ENCODE data around the gene SAP25.

SAP25 gene

GRCh38 chr7:100568896-100569844 is 4.5 kb downstream of the SAP25 start:
- TF ChIP-seq, protein P1, sequence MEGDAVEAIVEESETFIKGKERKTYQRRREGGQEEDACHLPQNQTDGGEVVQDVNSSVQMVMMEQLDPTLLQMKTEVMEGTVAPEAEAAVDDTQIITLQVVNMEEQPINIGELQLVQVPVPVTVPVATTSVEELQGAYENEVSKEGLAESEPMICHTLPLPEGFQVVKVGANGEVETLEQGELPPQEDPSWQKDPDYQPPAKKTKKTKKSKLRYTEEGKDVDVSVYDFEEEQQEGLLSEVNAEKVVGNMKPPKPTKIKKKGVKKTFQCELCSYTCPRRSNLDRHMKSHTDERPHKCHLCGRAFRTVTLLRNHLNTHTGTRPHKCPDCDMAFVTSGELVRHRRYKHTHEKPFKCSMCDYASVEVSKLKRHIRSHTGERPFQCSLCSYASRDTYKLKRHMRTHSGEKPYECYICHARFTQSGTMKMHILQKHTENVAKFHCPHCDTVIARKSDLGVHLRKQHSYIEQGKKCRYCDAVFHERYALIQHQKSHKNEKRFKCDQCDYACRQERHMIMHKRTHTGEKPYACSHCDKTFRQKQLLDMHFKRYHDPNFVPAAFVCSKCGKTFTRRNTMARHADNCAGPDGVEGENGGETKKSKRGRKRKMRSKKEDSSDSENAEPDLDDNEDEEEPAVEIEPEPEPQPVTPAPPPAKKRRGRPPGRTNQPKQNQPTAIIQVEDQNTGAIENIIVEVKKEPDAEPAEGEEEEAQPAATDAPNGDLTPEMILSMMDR (IDR thresholded peaks at IDR 0.05) = peak; percentile 29
- no peaks in the 10 kb centered on the region for H3K36me3 ChIP-seq (ENCODE audit: control insufficient read depth, insufficient read depth, low read length)
- no peaks in the 10 kb centered on the region for H3K79me2 ChIP-seq
- H3K27ac ChIP-seq = no peak overlapping the region
- H3K4me1 ChIP-seq = peaks cover 2% of the 10 kb centered on the region
- no peaks in the 10 kb centered on the region for H3K9me3 ChIP-seq (ENCODE audit: control insufficient read depth, low read length)
- H2AFZ ChIP-seq = peak overlapping the region; percentile 80
- H3K27me3 ChIP-seq (ENCODE audit: control insufficient read depth, insufficient read depth, low read length) = no peaks in the 10 kb centered on the region
- peak overlapping the region; percentile 84 for H3K4me2 ChIP-seq (ENCODE audit: low read length)
- no peak overlapping the region for H3K4me3 ChIP-seq (ENCODE audit: low read depth, low read length)
- no peak overlapping the region for H3K9ac ChIP-seq

DNA sequence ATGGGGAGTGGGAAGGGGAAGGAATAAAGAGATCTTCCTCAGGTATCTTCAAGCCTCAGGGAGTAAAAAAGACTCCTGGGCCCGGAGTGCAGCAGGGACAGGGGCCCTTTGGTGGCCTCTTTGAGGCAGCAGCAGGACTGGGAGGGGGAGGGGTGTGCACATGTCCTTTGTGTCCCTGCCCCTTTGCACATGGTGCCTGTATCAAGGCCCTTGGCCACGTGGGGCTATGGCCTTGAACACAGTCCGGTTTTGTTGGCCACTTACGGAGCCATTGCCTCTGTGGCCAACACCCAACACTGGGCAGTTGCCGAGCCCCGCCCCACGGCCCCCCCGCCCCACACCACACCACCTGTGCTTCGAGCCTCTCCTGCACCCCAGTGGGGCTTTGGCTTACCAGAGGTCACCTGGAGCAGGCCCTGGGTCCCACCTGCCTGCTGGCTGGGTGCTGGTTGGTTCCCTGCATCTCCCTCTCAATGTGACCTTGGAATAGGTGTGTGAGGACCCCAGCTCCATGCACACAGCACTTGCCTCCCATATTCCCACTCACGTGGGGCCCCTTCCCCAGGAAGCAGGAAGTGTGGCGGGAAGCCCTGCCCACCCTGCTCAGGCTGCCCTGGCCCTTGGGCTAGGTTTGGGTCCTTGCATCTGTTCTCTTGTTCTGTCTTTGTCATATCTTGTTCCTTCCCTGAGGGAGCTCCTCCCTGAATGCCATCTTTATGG is 5.4 kb downstream of the SAP25 start:
- Histone ChIP-seq H3K36me3 (ENCODE audit: control insufficient read depth, insufficient read depth, low read length) (no peaks in the 10 kb centered on the region), H3K27me3 (ENCODE audit: control insufficient read depth, insufficient read depth, low read length) (no peaks in the 10 kb centered on the region), H2AFZ (no peak overlapping the region), H3K27ac (no peak overlapping the region), H3K4me3 (ENCODE audit: low read depth, low read length) (no peak overlapping the region), H3K4me2 (ENCODE audit: low read length) (no peak overlapping the region), H3K4me1 (peaks cover 6% of the 10 kb centered on the region), H3K9me3 (ENCODE audit: control insufficient read depth, low read length) (no peaks in the 10 kb centered on the region), H3K79me2 (no peaks in the 10 kb centered on the region), H3K9ac (no peak overlapping the region)
- TF ChIP-seq, protein P1 (IDR thresholded peaks at IDR 0.05) = no peak

- no peak overlapping the region for H3K9ac ChIP-seq
- H2AFZ ChIP-seq = no peak overlapping the region
- no peaks in the 10 kb centered on the region for H3K79me2 ChIP-seq
- no peak overlapping the region for H3K4me3 ChIP-seq (ENCODE audit: low read depth, low read length)
- TF ChIP-seq, protein P1 (IDR thresholded peaks at IDR 0.05) = no peak
- H3K27ac ChIP-seq = no peak overlapping the region
- H3K9me3 ChIP-seq (ENCODE audit: control insufficient read depth, low read length) = no peaks in the 10 kb centered on the region
- H3K27me3 ChIP-seq (ENCODE audit: control insufficient read depth, insufficient read depth, low read length) = no peaks in the 10 kb centered on the region
- H3K4me1 ChIP-seq = peaks cover 6% of the 10 kb centered on the region
- no peak overlapping the region for H3K4me2 ChIP-seq (ENCODE audit: low read length)
- no peaks in the 10 kb centered on the region for H3K36me3 ChIP-seq (ENCODE audit: control insufficient read depth, insufficient read depth, low read length)
These were observed 5.9 kb downstream of the SAP25 start for GRCh38 chr7:100567751-100568175.

DNA sequence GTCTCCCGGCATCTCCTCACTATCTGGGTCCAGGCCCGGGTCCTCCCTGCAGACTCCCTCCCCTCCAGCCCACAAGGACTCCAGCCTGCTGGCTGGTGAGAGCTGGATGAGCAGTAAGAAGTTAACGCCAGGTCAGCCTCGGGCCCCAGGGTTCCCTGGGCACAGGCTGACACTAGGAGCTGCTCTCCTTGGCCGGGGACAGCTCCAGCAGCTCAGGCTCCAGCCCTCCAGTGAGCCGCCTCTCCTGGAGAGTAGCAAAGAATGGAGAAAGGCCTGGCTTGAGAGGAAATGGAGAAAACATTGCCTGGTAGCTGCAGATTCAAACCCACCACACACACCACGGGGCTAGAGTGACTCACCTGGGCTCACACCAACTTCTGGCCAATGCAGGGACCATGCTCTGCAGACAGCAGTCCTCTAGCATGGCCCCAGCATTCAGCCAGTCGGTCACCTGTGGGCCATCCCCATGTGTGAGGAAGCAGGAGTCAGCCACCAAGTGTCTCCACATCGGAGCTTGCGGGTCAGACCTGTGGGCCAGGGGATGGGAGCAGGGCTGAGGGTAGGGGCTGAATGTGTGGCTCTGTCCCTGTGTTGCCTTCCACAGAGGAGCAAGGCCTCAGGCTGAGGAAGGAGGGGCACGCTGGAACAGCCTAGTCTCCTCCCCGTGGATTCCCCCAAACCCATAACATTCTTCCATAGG is 6.5 kb downstream of the SAP25 start:
- H3K27me3 ChIP-seq (ENCODE audit: control insufficient read depth, insufficient read depth, low read length) = no peaks in the 10 kb centered on the region
- no peak overlapping the region for H3K27ac ChIP-seq
- no peaks in the 10 kb centered on the region for H3K36me3 ChIP-seq (ENCODE audit: control insufficient read depth, insufficient read depth, low read length)
- H3K4me3 ChIP-seq (ENCODE audit: low read depth, low read length) = no peak overlapping the region
- H2AFZ ChIP-seq = no peak overlapping the region
- peaks cover 6% of the 10 kb centered on the region for H3K4me1 ChIP-seq
- H3K79me2 ChIP-seq = no peaks in the 10 kb centered on the region
- H3K4me2 ChIP-seq (ENCODE audit: low read length) = no peak overlapping the region
- TF ChIP-seq, protein P1 (IDR thresholded peaks at IDR 0.05) = no peak
- no peaks in the 10 kb centered on the region for H3K9me3 ChIP-seq (ENCODE audit: control insufficient read depth, low read length)
- no peak overlapping the region for H3K9ac ChIP-seq

All from parathyroid adenoma (tissue), 2 donors.